Measurements from ENCODE around the gene HCFC1R1. TPM values are rescaled to one million over a fixed set of nuclear protein-coding genes. Genes with fewer than 3 reads are reported as not detected.
"Not testable (repeated sequence)": the region's sequence is repeated elsewhere in the genome, so short reads cannot be mapped to it uniquely, and the experiment has no call there.

Gene HCFC1R1
- total RNA-seq, 1 donor from 2014 or later, result 15.1 TPM

GRCh38 chr16:3057181-3058138 is 33.7 kb upstream of the HCFC1R1 start:
- DNase-seq, result no peak

GRCh38 chr16:3056336-3057180 is 32.8 kb upstream of the HCFC1R1 start:
- DNase-seq, result no peak

- not testable (repeated sequence) for DNase-seq
Measured at GRCh38 chr16:3055734-3056115, 32.0 kb upstream of the HCFC1R1 start.

- no peak for DNase-seq
Measured at GRCh38 chr16:3054965-3055733, 31.4 kb upstream of the HCFC1R1 start.

GRCh38 chr16:3053330-3053710 is 29.6 kb upstream of the HCFC1R1 start:
- DNase-seq, result not testable (repeated sequence)

- DNase-seq, result not testable (repeated sequence)
Measured at GRCh38 chr16:3052571-3053329, 29.0 kb upstream of the HCFC1R1 start.

- no peak for DNase-seq
Measured at GRCh38 chr16:3051494-3051893, 27.8 kb upstream of the HCFC1R1 start.

- no peak for DNase-seq
Measured at GRCh38 chr16:3051009-3051408, 27.3 kb upstream of the HCFC1R1 start.

GRCh38 chr16:3050487-3050886 is 26.7 kb upstream of the HCFC1R1 start:
- DNase-seq, result no peak

GRCh38 chr16:3049921-3050481 is 26.3 kb upstream of the HCFC1R1 start:
- DNase-seq, result no peak

GRCh38 chr16:3047387-3047720 is 23.6 kb upstream of the HCFC1R1 start:
- no peak for DNase-seq

GRCh38 chr16:3046641-3047386 is 23.1 kb upstream of the HCFC1R1 start:
- DNase-seq, result no peak

- no peak for DNase-seq
Measured at GRCh38 chr16:3045758-3046640, 22.3 kb upstream of the HCFC1R1 start, which contains the start of gene MMP25. Gene MMP25 (plus strand): TSS chr16:3046561. CDS start chr16:3046918, 357 bp downstream.

- DNase-seq, result no peak
Measured at GRCh38 chr16:3044708-3045107, 21.0 kb upstream of the HCFC1R1 start.

GRCh38 chr16:3042376-3042775 is 18.6 kb upstream of the HCFC1R1 start:
- no peak for DNase-seq

GRCh38 chr16:3038896-3039295 is 15.2 kb upstream of the HCFC1R1 start:
- DNase-seq, result no peak

- DNase-seq, result no peak
Measured at GRCh38 chr16:3038256-3038655, 14.5 kb upstream of the HCFC1R1 start.

- DNase-seq, result no peak
Measured at GRCh38 chr16:3036726-3037315, 13.1 kb upstream of the HCFC1R1 start, which contains the start of gene BICDL2. Gene BICDL2 (minus strand): TSS chr16:3036944. CDS start chr16:3035496, 1,448 bp downstream.
